Astrocyte (in vitro differentiated cells and primary cell): ENCODE data around the gene SDE2. TPM values are rescaled to one million over a fixed set of nuclear protein-coding genes. Genes with fewer than 3 reads are reported as not detected.

Experiments used
- DNase-seq: peaks from one replicate; pipeline ENCODE4 v3.0.0-alpha.2; 2010; ENCODE audit warnings: low read depth
- FAIRE-seq: peaks from 2 replicates; lab custom pipeline; 2011; peaks lifted over from hg19 to GRCh38; lab: Jason Lieb, UNC
- H2AFZ ChIP-seq: 2 replicates; pipeline ENCODE4 v1.6.0; 2012; ENCODE audit warnings: low read depth, low read length, inconsistent platforms
- H3K27ac ChIP-seq: 2 replicates; pipeline ENCODE4 v1.5.1; 2011; ENCODE audit warnings: low read depth, low read length, inconsistent platforms
- H3K27me3 ChIP-seq: 2 replicates; pipeline ENCODE4 v1.6.0; 2011; ENCODE audit warnings: low read length, inconsistent platforms; ENCODE audit not compliant: insufficient read depth
- H3K36me3 ChIP-seq: 2 replicates; pipeline ENCODE4 v1.5.1; 2011; ENCODE audit warnings: low read length, inconsistent platforms; ENCODE audit not compliant: insufficient read depth
- H3K4me1 ChIP-seq: 2 replicates; pipeline ENCODE4 v1.5.1; 2011; ENCODE audit warnings: low read length, inconsistent platforms; ENCODE audit not compliant: insufficient read depth
- H3K4me2 ChIP-seq: 2 replicates; pipeline ENCODE4 v1.6.0; 2012; ENCODE audit warnings: low read length, inconsistent platforms
- H3K4me3 ChIP-seq: 2 replicates; pipeline ENCODE4 v1.5.1; 2011; ENCODE audit warnings: low read depth, mild to moderate bottlenecking, low read length, inconsistent platforms; ENCODE audit not compliant: insufficient read depth
- H3K79me2 ChIP-seq: 2 replicates; pipeline ENCODE4 v1.6.0; 2012; ENCODE audit warnings: mild to moderate bottlenecking, low read length, inconsistent platforms; ENCODE audit not compliant: insufficient read depth
- H3K9ac ChIP-seq: 2 replicates; pipeline ENCODE4 v1.6.0; 2012; ENCODE audit warnings: mild to moderate bottlenecking, low read length, inconsistent platforms
- H3K9me3 ChIP-seq: 2 replicates; pipeline ENCODE4 v1.5.1; 2012; ENCODE audit warnings: low read depth, mild to moderate bottlenecking, low read length, inconsistent platforms; ENCODE audit not compliant: insufficient read depth
- H4K20me1 ChIP-seq: 2 replicates; pipeline ENCODE4 v1.6.0; 2012; ENCODE audit warnings: low read length, inconsistent platforms; ENCODE audit not compliant: insufficient read depth
- H3K27ac Mint-ChIP-seq: one replicate; pipeline ENCODE4 v1.8.0; 2021; ENCODE audit warnings: mild to moderate bottlenecking, mixed read lengths; ENCODE audit not compliant: unreplicated experiment
- H3K27me3 Mint-ChIP-seq: one replicate; pipeline ENCODE4 v1.8.0; 2021; ENCODE audit warnings: low read depth, mixed read lengths; ENCODE audit not compliant: unreplicated experiment
- H3K36me3 Mint-ChIP-seq: one replicate; pipeline ENCODE4 v1.8.0; 2021; ENCODE audit warnings: low read depth, mixed read lengths; ENCODE audit not compliant: unreplicated experiment
- H3K4me1 Mint-ChIP-seq: one replicate; pipeline ENCODE4 v1.8.0; 2021; ENCODE audit warnings: low read depth, mixed read lengths; ENCODE audit not compliant: unreplicated experiment
- H3K4me3 Mint-ChIP-seq: one replicate; pipeline ENCODE4 v1.8.0; 2021; ENCODE audit warnings: mild to moderate bottlenecking, moderate library complexity, mixed read lengths; ENCODE audit not compliant: unreplicated experiment
- H3K9me3 Mint-ChIP-seq: one replicate; pipeline ENCODE4 v1.8.0; 2021; ENCODE audit warnings: mild to moderate bottlenecking, mixed read lengths; ENCODE audit not compliant: unreplicated experiment
- EZH2 ChIP-seq: IDR thresholded peaks from 2 replicates; pipeline ENCODE4 v1.6.1; 2012; ENCODE audit warnings: mild to moderate bottlenecking, low read length, inconsistent platforms; ENCODE audit not compliant: insufficient read depth
- total RNA-seq: library from RNA; stranded (reverse); gene quantifications from 2 replicates; pipeline ENCODE4 v1.2.1, GENCODE V29; 2021
- TF ChIP-seq, protein P1 (sequence below): IDR thresholded peaks from 2 replicates; pipeline ENCODE4 v1.5.1; 2011; ENCODE audit warnings: low read depth, mild to moderate bottlenecking, inconsistent platforms, low read length, moderate library complexity; ENCODE audit not compliant: insufficient read depth

The SDE2 gene
- total RNA-seq, 1 donor from 2014 or later = 25.3 TPM

DNA sequence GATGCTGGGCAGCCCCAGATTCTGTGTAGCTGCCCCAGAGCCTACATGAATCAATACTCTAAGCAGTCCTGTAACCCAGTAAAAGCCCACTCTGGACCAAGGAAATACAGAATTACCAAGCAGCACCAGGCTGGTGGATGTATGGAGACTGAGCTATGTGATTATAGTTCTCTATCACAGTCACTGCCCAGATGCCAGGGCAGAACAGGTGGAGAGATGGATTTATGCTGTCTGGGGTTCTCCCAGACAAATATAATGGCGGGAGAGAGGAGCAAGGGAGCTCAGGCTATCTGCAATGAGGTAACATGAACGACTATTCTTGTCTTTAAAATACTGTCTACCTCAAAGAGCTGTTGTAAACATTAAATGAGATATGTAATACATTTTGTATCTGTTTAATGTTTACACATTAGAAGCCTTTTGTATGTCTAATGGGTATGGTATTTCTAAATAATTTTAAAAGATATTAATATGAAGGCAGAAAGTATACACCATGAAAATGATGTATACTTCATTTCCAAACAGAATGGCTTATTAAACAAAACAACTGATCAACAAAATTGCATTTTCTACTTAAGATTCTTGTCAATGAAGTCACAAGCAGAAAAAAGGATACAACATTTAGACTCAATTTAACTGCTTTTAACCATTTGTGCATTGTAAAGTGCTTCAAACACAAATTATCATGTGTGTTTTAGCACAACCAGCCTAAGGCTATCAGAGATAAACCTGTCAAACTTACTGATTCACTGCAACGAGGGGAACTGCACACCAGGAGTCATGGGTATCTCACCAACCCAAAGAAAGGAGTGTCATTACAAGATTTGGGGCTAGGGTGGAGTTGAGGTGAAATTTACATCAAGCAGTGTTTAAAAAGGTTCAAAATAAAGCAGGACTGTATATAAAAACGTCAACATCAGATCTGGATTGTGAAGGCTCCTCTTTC, 3.0 kb downstream of the SDE2 start:
- peak overlapping the region; percentile 47 for H3K9ac ChIP-seq
- TF ChIP-seq, protein P1, sequence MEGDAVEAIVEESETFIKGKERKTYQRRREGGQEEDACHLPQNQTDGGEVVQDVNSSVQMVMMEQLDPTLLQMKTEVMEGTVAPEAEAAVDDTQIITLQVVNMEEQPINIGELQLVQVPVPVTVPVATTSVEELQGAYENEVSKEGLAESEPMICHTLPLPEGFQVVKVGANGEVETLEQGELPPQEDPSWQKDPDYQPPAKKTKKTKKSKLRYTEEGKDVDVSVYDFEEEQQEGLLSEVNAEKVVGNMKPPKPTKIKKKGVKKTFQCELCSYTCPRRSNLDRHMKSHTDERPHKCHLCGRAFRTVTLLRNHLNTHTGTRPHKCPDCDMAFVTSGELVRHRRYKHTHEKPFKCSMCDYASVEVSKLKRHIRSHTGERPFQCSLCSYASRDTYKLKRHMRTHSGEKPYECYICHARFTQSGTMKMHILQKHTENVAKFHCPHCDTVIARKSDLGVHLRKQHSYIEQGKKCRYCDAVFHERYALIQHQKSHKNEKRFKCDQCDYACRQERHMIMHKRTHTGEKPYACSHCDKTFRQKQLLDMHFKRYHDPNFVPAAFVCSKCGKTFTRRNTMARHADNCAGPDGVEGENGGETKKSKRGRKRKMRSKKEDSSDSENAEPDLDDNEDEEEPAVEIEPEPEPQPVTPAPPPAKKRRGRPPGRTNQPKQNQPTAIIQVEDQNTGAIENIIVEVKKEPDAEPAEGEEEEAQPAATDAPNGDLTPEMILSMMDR = no peak
- no peak for TF ChIP-seq EZH2
- H3K4me1 ChIP-seq = peaks cover 18% of the 10 kb centered on the region
- H3K79me2 ChIP-seq = peaks cover 56% of the 10 kb centered on the region
- Mint-ChIP-seq H3K4me1 (peaks cover 19% of the 10 kb centered on the region), H3K9me3 (no peaks in the 10 kb centered on the region), H3K4me3 (peak overlapping the region; percentile 100), H3K27ac (peak overlapping the region; percentile 53), H3K27me3 (no peaks in the 10 kb centered on the region), H3K36me3 (peaks cover 6% of the 10 kb centered on the region)
- peak overlapping the region; percentile 31 for H3K4me3 ChIP-seq
- peaks cover 25% of the 10 kb centered on the region for H3K36me3 ChIP-seq
- no peaks in the 10 kb centered on the region for H3K9me3 ChIP-seq
- H3K27ac ChIP-seq = peak overlapping the region; percentile 40
- H4K20me1 ChIP-seq = peaks cover 25% of the 10 kb centered on the region
- no peak for DNase-seq
- H3K27me3 ChIP-seq = no peaks in the 10 kb centered on the region
- no peak overlapping the region for H2AFZ ChIP-seq
- no peak for FAIRE-seq
- peak overlapping the region; percentile 88 for H3K4me2 ChIP-seq

DNA sequence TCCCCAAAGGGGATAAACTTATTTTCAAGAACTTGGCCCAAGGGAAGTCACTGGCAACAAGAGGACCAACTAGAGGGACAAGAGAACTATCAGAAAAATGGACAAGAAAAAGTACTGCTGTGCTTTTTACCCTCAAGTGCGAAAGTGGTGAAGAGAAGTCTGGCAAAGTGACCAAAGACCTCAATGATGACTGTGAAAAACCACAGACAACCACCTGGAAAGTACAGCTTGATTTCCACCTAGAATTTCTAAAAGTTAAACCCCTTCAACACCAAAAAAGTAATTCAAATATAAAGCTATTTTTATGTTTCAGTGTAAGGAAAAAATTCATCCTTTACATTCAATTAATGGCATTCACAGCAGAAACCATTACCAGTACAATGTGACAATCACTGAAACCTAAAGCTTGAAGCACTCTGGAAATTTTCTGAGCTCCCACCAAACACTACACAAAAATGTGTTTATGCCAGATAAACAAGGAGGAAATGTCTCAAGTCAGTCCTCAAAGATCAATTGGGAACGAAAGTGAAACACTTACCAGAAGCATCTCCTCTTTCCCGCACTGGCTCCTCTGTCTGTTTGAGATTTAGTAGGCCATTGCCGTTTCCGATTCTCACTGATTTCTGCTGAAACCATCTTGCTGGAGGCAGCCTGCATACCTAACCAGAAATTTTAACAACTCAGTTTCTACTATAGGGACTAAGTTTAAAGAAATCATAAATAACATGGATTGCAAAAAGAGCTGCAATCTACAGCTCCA, 8.3 kb downstream of the SDE2 start:
- TF ChIP-seq EZH2 = no peak
- TF ChIP-seq, protein P1 = no peak
- H3K4me3 ChIP-seq = no peak overlapping the region
- peaks cover 46% of the 10 kb centered on the region for H4K20me1 ChIP-seq
- Mint-ChIP-seq H3K4me3 (no peak overlapping the region), H3K4me1 (peaks cover 4% of the 10 kb centered on the region), H3K27me3 (no peaks in the 10 kb centered on the region), H3K27ac (no peak overlapping the region), H3K9me3 (no peaks in the 10 kb centered on the region), H3K36me3 (peaks cover 7% of the 10 kb centered on the region)
- no peak overlapping the region for H2AFZ ChIP-seq
- H3K9me3 ChIP-seq = no peaks in the 10 kb centered on the region
- FAIRE-seq = no peak
- no peak overlapping the region for H3K9ac ChIP-seq
- H3K27ac ChIP-seq = no peak overlapping the region
- no peaks in the 10 kb centered on the region for H3K27me3 ChIP-seq
- no peak for DNase-seq
- H3K4me2 ChIP-seq = no peak overlapping the region
- no peaks in the 10 kb centered on the region for H3K4me1 ChIP-seq
- peaks cover 50% of the 10 kb centered on the region for H3K36me3 ChIP-seq
- H3K79me2 ChIP-seq = peaks cover 31% of the 10 kb centered on the region
